SIG-M5 treated with dmso at 0.1 percent for 504 hours (cell line): ENCODE measurements around the gene MRI1.
"Not testable (repeated sequence)": the region's sequence is repeated elsewhere in the genome, so short reads cannot be mapped to it uniquely, and the experiment has no call there.

Experiments used
- DNase-seq: peaks from one replicate; lab custom pipeline; 2025; ENCODE audit not compliant: unreplicated experiment; lab: John Stamatoyannopoulos, UW

MRI1 gene

DNA sequence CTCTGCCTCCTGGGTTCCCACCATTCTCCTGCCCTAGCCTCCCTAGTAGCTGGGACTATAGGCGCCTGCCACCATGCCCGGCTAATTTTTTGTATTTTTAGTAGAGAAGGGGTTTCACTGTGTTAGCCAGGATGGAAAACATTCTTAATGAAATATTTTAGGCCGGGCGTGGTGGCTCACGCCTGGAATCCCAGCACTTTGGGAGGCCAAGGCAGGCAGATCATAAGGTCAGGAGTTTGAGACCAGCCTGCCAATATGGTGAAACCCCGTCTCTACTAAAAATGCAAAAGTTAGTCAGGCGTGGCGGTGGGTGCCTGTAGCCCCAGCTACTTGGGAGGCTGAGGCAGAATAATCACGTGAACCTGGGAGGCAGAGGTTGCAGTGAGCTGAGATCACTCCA is 29.0 kb downstream of the MRI1 start:
- DNase-seq = not testable (repeated sequence)

GRCh38 chr19:13794398-13794756 is 30.1 kb downstream of the MRI1 start:
- no peak for DNase-seq

DNA sequence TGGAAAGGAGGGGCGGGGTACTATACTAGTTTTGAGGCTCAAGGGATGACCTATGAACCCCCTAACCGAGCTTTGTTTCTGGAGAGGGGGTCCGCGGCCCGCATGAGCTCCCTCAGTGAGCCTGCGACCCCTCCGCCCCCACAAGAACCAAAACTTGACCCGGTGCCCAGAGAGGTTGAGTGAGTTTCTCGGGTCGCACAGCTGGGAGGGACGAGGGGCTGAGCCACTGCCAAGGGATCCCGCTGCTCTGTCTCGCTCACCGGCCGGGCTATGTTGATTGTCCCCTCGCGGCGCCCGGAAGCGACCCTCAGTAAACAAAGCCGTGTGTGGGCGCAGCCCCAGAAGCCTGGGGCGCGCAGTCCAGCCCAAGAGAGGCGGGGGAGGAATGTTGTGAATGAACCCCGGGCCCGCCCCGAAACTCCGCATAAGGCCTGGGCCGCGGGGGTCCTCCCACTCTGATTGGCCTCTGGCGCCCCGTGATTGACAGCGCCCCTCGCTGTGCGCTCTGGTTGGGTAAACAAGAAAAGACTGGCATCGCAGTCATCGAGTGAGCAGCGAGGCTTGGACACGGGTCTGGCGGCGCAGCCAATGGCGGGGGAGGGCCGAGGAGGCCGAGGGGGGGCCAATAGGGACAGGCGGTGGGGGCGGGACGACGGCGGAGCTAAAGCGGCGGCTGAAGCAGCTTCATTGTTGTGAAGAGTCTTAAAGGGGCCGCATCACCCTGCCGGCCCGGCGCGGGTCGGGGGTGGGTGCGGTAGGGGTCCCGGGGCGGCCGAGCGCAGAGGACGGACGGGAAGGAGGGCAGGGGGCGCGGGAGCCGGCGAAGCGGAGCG is 30.7 kb downstream of the MRI1 start, which contains the start of gene ZSWIM4:
Gene ZSWIM4, plus strand, starts transcription at position 687 of the 833 bp plus-strand sequence. CDS start 206 bp downstream, outside the sequence.
- peak; percentile 98 for DNase-seq

GRCh38 chr19:13795595-13796300 is 31.4 kb downstream of the MRI1 start:
- DNase-seq = no peak

GRCh38 chr19:13796301-13797057 is 32.2 kb downstream of the MRI1 start:
- no peak for DNase-seq

GRCh38 chr19:13797058-13797440 is 32.7 kb downstream of the MRI1 start:
- DNase-seq = no peak

DNA sequence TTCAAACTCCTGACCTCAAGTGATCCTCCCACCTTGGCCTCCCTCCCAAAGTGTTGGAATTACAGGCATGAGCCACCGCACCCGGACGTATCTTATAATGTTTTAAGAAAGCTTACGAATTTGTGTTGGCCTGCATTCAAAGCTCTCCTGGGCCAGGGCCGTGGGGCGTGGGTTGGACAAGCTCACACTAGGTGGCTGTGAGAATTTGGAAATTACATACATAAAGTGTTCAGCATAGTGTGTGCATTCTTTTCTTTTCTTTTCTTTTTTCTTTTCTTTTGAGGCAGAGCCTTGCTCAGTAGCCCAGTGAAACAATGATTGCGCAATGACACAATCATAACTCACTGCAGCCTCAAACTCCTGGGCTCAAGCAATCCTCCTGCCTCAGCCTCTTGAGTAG is 33.5 kb downstream of the MRI1 start:
- DNase-seq = no peak

GRCh38 chr19:13799669-13800068 is 35.3 kb downstream of the MRI1 start:
- no peak for DNase-seq

- no peak for DNase-seq
These were observed 38.7 kb downstream of the MRI1 start for GRCh38 chr19:13803038-13803437.

DNA sequence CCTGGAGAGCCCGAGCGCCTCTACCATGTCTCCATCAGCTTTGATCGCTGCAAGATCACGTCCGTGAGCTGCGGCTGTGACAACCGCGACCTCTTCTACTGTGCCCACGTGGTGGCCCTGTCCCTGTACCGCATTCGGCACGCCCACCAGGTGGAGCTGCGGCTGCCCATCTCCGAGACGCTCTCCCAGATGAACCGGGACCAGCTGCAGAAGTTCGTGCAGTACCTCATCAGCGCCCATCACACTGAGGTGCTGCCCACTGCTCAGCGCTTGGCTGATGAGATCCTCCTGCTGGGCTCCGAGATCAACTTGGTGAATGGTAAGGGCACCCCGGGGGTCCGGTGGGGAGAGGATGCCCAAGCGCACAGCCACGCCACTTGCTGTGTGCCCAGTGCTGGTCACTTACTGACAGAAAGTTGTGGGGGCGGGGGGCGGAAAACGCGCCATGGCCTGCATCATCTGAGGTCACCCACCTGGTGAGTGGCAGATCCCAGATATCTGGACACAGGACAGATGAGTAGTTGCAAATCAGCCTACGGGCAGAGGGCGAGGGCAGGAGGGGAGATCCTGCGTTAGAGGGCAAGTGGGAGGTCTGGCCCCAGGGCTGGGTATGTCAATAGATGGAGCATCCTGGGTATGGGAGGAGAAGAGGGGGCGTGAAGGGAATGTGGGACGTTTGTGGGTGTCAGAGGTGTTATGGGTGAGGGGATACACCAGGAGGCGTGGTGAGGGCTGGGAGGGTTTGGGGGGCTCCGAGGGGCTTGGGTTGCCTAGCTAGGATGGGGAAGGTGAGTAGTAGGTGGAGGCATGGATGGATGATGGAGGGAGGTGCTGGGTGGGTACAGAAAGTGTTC is 40.7 kb downstream of the MRI1 start:
- DNase-seq = no peak

DNA sequence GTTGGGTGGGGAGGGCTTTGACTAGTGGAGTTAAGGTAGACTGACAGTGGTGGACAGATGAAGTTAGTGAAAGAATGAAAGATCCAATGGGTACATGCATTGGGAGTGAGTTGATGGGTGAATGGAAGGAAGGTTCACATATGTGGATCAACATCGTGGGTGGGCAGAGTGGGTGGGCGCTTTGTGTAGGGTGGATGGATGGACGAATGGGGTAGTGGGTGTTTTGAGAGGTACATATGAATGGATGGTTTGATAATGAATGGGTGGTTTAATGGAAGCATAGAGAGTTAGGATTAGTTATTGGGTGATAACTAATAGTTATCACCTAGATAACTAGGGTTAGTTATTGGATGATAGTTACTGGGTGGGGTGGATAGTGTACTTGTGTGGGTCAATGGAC is 42.4 kb downstream of the MRI1 start:
- DNase-seq = no peak

DNA sequence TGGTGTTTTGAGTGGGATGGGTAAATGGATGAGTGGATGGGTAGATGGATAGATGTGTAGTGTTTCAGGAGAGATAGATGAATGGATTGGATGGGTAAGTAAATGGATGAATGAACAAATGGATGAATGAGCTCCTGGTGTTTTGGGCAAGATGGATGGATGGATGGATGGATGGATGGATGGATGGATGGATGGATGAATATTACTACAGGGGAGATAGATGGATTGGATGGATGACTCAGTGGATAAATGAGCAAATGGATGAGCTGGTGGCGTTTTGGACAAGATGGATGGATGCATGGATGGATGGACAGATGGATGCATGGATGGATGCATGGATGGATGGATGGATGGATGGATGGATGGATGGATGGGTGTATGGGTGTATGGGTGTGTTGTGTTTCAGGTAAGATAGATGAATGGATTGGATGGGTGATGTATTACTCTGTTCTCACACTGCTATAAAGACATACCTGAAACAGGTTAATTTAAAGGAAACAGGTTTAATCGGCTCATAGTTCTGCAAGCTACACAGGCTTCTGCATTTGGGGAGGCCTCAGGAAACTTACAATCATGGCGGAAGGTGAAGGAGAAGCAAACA is 43.2 kb downstream of the MRI1 start:
- no peak for DNase-seq

- DNase-seq = no peak
These were observed 44.5 kb downstream of the MRI1 start for GRCh38 chr19:13808856-13809255.

DNA sequence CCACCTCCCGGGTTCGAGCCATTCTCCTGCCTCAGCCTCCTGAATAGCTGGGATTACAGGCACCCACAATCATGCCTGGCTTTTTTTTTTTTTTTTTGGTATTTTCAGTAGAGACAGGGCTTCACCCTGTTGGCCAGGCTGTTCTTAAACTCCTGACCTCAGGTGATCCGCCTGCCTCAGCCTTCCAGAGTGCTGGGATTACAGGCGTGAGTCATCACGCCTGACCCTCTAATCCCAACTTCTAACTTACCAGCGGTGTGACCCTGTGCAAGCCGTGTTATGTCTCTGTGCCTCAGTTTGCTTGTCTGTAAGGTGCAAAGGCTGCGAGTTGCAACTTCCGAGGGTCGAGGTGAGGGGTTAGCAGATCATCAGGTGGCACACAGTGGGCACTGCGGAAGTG is 48.2 kb downstream of the MRI1 start:
- DNase-seq = no peak

GRCh38 chr19:13813147-13813546 is 48.8 kb downstream of the MRI1 start:
- DNase-seq = no peak

DNA sequence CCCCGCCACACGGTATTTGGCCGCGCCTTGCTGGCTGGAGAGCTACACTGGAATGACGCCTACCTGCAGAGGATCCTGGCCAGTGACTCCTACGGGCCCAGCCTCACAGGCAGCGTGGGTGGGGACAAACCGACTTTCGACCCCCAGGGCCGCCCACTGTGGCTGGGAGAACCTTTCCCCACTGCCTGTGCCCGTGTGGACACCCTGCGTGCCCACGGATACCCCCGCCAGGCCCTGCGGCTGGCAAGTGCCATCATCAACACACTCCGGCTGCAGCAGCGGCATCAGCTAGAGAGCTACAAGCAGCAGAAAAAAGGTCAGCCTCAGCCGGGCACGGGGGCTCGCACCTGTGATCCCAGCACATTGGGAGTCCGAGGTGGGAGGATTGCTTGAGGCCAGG is 50.2 kb downstream of the MRI1 start:
- no peak for DNase-seq

- peak; percentile 26 for DNase-seq
These were observed 52.8 kb downstream of the MRI1 start for GRCh38 chr19:13817018-13817614.

- peak; percentile 37 for DNase-seq
These were observed 53.5 kb downstream of the MRI1 start for GRCh38 chr19:13817615-13818371.

- no peak for DNase-seq
These were observed 54.9 kb downstream of the MRI1 start for GRCh38 chr19:13819238-13819637.
